GM19397 (cell line): ENCODE results near the gene PEX13.
A peak's percentile ranks its signal among the peaks of the same experiment; 100 is the strongest.
"Not testable (repeated sequence)": the region's sequence is repeated elsewhere in the genome, so short reads cannot be mapped to it uniquely, and the experiment has no call there.

Experiments used
- ATAC-seq: cut with Tn5 transposase; IDR thresholded peaks from one replicate; pipeline ENCODE4 v1.9.1; 2021; ENCODE audit warnings: mild to moderate bottlenecking, moderate library complexity; ENCODE audit not compliant: unreplicated experiment

The PEX13 gene

DNA sequence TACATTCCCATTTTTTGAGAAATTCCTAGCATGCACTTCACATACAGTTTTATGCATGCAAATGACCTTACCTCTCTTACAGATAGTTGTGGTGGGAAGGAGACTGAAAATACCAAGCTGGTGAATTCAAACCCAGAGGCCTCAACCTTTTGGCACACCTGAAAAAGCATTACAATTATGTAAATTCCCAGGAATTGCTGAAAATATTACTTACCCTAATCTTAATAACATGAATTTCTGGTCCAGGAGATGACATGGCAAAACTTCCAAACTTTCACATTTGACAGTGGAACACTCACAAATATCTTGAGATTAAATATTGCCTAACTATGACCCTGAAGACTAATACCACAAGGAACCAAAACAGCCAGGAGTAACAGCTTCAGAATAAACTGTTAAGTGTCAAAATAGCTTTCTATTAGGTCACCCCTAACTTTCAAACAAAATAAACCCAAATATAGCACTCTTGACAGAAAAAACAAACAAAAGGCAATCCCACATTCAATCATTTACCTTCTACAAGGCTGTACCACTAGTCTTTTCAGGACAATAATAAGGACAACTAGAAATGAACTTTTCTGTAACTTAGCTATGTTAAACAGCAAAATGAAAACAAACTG, 10.9 kb upstream of the PEX13 start:
- no peak for ATAC-seq

DNA sequence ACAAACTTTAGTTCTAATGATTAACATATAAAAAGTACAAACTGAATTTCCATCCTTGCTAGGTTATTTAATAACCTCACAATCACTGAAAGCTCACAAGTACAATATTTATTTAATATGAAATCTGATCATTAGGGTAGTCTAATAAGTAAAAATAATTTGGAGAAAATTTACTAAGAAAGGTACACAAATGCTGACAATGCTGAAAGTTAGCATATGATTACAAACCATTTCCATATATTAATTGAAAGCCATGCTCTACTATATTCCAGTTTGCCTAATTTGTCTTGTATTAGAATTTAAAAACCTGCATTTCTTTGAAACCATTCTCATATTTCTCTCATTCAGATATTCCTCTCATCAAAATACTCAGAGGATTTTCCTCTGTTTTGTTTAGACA, 8.2 kb upstream of the PEX13 start:
- no peak for ATAC-seq

DNA sequence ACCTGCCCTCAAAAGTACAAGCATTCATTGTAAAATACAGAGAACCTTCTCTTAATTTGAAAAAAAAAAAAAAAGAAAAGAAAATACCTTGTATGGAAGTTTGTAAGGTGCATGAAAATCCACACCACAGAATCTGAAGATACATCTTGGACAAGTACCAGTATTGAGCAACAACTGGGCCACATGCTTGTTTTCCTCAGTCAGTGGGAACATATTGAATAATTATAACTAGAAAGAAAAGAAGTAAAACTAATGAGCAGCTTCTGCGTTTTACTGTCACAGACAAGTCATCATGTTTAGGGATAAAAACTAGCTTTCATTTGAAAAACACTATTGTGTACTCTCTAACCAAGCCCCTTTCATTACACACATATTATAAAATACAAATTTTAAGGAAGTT, 5.8 kb upstream of the PEX13 start:
- ATAC-seq: no peak

DNA sequence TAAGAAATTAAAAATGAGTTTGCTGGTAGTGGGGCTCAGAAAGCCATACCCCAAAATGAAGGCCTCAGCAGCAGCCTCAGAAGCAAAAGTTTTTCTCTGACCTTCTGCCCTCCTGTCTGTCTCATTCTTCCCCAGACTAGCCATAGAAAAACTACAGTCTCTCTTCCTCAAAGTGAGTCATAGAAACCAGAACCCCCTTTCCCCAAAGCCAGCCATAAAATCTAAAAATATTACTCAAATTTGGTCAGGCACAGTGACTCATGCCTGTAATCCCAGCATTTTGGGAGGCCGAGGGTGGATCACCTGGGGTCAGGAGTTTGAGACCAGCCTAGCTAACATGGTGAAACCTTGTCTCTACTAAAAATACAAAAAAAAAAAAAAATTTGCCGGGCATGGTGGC, 5.2 kb upstream of the PEX13 start:
- ATAC-seq: not testable (repeated sequence)

DNA sequence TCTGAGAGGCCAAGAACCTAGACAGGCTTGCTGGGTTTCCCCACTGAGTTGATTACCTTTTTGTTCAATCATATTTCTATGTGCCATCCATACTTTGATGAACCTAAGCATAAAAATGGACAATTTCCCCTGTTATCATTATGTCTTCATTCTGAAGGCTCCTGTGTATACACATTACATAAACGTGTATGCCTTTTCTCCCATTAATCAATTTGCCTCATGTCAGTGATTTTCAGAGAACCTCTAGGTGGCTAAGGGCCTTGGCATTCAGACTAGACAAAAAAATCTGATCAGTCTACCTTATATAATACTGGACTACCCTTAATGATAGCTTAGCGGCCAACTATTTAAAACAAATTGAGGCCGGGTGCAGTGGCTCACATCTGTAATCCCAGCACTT, 4.1 kb upstream of the PEX13 start:
- ATAC-seq: no peak

DNA sequence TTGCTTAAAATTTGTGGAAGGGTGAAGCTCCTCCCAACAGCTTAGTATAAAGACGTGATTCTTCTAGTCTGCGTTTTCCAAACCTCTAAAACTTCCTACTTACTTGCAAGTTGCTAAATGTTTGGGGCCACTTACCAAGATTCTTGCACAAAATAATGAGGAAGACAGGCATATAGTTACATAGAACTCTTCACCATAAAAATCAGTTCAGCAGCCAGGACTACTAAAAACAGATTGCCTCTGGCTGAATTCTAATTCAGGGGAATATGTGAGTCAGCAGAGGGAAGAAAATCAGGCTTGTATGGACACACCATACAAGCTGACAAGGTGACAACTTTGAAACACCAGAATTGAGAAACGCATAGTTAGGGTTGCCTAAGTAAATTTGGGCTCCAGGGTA, 2.8 kb upstream of the PEX13 start:
- ATAC-seq: no peak

DNA sequence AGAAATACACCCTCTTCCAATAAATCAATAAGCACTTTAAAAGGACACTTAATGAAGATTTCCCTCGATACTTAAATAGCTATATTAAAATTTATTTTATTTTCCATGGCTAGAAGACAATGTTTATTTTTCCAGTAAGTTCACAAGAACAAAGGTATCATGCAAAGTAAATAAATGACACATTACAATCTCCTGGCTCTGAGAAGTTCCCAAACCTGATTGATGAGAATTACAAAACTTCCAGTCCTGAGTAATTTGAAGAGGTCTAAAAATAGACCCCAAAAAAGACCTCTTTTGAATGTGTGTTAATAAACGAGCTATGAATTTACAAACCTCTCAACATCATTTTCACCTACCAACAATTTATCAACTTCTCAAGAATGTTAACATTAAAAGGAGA, 1.5 kb upstream of the PEX13 start:
- no peak for ATAC-seq

DNA sequence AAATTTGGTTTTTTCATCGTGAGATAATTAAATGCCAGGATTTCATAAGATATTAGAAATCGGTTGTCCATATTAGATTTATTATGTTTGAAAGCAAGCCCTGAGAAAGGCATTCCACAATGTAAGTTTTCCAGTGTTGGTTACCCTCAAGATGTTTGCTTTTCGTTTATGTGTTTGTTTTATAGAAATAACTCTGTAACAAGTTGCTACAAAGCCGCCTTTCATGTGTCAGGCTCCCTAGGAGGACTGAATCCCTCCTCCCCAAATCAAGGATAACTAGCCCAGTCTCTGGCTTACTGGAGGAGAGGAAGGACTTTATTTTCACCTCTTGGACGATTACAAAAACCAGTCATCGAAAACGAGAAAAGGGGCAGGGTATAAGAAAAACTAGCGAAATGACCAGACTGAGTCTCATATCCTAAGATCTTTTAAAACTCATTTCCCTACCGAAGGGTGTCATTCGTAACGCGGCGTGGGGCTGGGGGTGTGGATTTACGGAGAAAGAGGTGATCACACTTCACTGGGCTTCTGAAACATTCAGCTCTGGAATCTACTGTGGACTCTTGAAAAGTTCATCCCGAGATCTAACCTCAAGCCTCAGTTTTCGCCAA, 1.0 kb upstream of the PEX13 start:
- peak; percentile 2 for ATAC-seq

DNA sequence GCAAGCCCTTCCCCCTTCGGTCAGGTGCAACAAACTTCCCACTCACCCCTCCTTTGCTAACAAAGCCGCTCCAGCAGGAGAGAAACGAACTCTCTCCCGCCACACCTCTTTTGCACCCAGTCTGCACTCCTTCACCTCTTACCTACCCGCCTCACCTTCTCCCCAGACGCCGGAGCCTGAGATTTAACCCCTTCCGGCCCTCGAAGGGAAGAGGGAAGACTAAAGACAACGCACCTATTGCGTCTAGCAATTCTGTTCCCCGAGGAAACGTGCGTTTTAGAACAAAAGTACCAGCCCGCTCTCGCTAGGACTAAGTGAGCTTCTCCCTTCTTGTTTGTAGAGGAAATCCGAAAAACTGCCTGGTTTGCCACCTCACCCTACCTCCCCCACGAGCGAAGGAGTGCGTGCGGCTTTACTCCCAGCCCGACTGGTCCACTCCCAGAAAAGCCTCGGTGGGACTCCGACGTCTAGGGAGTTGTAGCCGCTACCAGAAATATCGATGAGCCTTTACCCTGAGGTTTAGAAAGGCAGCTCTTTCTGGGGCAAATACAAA, 441 bp upstream of the PEX13 start:
- peak; percentile 64 for ATAC-seq

DNA sequence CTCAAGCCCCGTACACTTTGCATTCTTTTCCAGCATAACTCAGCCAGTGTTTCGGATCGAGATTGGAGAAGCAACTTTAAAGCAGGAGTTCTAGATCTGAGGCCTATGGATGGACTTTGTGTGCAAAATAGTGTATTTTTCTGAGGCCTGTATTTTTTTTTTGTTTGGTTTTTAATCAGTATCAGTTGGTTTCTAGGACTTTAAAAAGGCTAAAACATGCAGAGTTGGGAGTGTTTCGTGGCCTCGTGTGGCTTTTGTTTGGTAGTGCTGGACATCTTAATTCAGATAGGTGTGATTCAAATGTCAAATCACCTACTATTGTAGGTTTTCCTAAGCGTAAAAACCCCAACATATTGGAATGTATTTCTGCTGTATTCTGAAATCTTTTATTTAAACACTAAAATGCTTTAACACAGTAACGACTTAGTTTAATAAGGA, 817 bp downstream of the PEX13 start:
- peak; percentile 2 for ATAC-seq

DNA sequence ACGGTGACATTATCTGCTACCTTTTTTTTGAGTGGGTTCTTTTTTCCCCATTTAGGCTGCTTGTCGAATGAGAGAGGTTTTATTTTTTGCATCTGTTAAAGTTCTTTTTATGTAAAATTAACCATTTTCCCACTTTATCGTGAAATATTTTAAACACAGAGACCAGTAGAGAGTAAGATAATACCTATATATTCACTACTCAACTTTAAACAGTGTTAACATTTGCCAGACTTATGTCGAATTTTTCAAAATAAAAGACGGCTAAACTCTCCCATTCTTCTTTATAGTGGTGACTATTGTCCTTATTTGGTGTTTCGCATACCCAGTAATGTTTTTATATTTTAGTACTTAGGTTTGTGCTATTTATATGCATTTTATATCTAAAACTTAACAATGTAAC, 1.3 kb downstream of the PEX13 start:
- no peak for ATAC-seq

DNA sequence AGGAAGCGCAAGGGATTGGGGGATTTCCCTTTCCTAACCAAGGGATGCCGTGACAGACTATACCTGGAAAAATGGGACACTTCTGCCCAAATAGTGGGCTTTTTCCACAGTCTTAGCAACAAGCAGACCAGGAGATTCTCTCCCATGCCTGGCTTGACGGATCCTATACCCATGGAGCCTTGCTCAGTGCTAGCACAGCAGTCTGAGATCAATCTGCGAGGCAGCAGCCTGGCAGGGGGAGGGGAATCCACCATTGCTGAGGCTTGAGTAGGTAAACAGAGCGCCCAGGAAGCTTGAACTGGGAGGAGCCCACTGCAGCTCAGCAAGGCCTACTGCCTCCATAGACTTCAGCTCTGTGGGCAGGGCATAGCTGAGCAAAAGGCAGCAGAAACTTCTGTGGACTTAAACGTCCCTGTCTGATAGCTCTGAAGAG, 3.7 kb downstream of the PEX13 start:
- no peak for ATAC-seq

DNA sequence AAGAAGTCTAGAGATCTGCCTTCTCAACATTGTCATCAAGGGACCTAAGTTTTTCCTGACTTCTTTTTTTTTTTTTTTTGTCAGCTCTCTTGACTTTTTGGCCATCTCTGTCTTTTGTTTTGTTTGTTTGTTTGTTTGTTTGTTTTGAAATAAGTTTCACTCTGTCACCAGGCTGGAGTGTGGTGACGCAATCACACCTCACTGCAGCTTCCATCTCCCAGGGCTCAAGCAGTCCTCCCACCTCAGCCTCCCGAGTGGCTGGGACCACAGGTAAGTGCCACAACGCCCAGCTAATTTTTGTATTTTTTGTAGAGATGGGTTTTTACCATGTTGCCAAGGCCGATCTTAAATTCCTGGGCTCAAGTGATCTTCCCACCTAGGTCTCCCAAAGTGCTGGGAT, 6.2 kb downstream of the PEX13 start:
- ATAC-seq: no peak

DNA sequence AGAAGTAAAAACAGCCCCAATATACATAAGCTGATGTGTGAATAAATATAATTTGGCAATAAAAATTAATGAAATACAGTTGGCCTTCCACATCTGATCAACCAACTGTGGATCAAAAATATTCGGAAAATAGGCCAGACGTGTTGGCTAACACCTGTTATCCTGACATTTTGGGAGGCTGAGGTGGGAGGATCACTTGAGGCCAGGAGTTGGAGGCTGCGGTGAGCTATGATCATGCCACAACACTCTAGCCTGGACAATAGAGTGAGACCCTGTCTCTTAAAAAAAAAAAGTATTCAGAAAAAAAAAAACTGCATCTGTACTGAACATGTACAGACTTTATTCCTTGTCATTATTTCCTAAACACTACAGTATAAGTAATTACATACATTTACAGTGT, 12.0 kb downstream of the PEX13 start:
- no peak for ATAC-seq

DNA sequence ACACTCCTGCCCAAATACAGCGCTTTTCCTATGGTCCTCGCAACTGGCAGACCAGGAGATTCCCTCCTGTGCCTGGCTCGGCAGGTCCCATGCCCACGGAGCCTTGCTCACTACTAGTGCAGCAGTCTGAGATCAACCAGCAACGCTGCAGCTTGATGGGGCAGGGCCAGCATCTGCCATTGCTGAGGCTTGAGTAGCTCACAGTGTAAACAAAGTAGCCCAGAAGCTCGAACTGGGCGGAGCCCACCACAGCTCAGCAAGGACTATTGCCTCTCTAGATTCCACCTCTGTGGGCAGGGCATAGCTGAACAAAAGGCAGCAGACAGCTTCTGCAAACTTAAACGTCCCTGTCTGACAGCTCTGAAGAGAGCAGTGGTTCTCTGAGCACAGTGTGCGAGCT, 17.1 kb downstream of the PEX13 start:
- ATAC-seq: not testable (repeated sequence)

DNA sequence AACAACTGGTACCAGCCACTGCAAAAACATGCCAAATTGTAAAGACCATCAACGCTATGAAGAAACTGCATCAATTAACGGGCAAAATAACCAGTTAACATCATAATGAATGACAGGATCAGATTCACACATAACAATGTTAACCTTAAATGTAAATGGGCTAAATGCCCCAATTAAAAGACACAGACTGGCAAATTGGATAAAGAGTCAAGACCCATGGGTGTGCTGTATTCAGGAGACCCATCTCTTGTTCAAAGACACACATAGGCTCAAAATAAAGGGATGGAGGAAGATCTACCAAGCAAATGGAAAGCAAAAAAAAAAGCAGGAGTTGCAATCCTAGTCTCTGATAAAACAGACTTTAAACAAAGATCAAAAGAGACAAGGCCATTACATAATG, 19.1 kb downstream of the PEX13 start:
- not testable (repeated sequence) for ATAC-seq

DNA sequence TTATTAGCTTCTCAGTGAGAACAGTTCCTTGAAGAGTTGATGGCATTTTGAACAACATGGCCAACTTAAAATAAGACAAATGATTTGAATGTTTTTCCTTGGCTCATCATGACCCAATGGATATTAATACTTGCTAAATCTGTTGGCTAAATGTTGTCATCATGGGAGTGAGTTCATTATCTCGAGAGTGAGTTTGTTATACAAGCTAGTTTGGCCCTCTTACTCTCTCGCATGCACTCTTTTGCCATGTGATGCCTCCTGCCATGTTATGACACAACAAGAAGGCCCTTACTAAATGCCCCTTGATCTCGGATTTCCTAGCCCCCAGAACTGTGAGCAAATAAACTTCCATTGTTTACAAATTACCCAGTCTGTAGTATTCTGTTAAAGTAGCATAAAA, 25.3 kb downstream of the PEX13 start:
- no peak for ATAC-seq

DNA sequence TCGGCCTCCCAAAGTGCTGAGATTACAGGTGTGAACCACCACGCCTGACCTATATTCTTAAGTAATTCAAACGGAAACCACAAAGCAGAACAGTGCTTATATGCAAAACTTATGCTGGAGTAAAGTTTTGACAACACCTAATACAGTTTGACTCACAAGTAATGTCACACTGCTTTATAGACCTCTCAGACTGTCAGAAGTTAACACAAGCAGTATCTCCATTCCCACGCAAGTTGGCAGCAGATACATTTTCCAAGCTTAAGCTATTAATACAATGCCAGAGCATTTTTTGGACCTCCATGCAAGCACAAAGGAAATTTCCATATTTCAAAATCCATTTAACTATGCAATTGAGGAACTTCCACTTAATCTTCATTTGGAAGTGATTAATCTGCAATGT, 27.1 kb downstream of the PEX13 start:
- no peak for ATAC-seq

DNA sequence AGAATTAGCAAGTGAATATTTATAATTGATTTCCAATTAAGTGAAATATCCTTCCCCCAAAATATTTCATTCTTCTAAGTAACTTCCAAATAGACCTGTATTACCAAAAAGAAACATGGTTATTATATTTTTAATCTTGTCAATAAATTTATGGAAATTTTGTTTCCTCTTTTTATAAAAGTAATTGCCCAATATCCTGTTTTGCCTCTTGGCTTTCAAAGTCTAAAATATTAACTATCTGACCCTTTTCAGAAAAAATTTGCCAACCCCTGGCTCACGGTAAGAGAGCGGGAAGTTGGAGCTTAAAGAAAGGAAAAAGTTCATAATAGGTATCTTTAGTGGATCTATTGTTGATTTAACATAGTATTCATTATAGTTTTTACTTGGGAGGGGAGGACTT, 27.7 kb downstream of the PEX13 start:
- no peak for ATAC-seq

DNA sequence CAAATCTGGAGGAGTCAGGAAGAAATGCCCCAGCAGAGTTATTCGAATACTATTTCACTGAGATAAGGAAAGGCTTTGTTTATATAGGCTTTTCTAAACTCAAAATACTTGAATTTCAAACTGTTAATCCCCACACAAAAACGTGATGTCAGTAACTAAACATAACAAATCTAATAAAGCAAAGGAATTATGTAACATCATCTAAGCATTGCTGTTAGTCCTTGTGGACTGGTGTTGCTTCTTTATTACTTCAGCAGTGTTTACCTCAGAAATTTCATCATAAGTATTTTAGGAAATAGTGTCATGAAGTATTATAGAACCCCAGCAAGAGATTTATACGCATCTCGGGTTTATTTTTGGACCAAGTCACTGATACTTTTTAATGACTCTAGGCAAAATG, 28.5 kb downstream of the PEX13 start:
- ATAC-seq: no peak

DNA sequence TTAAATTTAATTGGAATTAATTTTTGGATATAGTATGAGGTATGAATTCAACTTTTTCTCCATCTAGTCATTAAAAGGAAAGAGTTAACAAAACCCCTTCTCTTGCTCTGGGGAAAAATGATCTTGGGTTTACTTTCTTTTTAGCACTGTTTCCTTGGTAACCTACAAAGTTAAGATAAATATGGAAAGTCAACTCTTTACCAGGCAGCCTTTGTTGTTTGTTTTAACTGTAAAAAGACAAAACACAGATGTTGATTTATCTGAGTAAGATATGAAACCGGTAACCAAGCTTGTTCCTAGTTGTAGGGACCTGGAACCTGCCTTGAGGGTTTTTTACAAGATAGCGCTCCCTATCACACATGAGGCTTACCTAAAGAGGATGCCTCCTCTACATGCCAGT, 38.0 kb downstream of the PEX13 start:
- no peak for ATAC-seq

DNA sequence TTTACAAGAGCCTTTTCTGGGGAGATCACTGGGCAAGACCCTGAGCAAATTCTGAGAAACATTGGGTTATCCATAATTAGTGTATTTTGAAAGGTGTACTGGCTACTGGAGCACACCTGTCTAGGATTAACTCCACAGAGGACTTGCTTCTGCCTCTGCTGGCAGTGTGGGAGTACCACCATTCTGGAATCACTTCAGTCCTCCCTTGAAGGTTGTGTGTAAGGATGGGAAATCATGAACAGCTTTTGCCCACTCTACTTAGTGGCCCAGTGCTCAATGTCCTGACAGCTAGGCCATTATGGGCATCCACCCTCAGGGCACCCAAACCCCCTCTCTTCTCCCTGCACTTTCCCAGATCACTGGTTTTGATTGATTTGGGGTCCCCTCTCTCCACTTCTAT, 40.0 kb downstream of the PEX13 start:
- ATAC-seq: no peak

DNA sequence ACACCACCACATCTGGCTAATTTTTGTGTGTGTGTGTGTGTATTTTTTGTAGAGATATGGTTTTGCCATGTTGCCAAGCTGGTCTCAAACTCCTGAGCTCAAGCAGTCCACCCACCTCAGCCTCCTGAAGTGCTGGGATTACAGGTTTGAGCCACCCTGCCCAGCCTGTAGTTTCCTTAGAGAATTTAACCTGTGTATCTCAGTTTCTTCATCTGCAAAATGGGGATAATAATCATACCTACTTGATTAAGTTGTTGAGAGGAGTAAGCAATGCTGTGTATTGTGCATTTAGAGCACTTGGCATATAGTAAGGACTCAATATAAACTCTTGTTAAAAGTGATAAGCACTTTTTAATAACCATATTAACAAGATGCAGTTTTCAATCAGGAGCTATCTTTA, 41.9 kb downstream of the PEX13 start:
- ATAC-seq: no peak
